Measurements from ENCODE around the gene QRICH1. TPM values are rescaled to one million over a fixed set of nuclear protein-coding genes. Genes with fewer than 3 reads are reported as not detected.

The QRICH1 gene
- total and polyA plus RNA-seq, 2 of the 13 experiments (the other 11 are each of a cell fraction or from before 2014, with no cell fraction given): 52.6 to 102 TPM

- peak; percentile 71; the same call in 1 of the 2 replicates for TF ChIP-seq ZNF780A (CRISPR knock-in tag; IDR thresholded peaks at IDR 0.05)
- TF ChIP-seq TBX2 (CRISPR knock-in tag; IDR thresholded peaks at IDR 0.05; ENCODE audit: borderline replicate concordance): peak; percentile 71; the same call in 1 of the 2 replicates
- 0 out of 2 replicates have a peak, but pooled peaks have one; percentile 61 for TF ChIP-seq ZFP36L1 (CRISPR knock-in tag; IDR thresholded peaks at IDR 0.05)
- TF ChIP-seq ZBTB40 (IDR thresholded peaks at IDR 0.05): no peak
- peak; percentile 80 for TF ChIP-seq ZBTB40 (CRISPR knock-in tag; IDR thresholded peaks at IDR 0.05)
- TF ChIP-seq ZNF280B (CRISPR knock-in tag; IDR thresholded peaks at IDR 0.05; ENCODE audit: borderline replicate concordance): no peak
- TF ChIP-seq NFKB2 (CRISPR knock-in tag; IDR thresholded peaks at IDR 0.05; ENCODE audit: borderline replicate concordance): peak; percentile 35
- peak; percentile 89 for TF ChIP-seq MAF1 (CRISPR knock-in tag; IDR thresholded peaks at IDR 0.05; ENCODE audit: borderline replicate concordance)
- TF ChIP-seq ZNF746 (CRISPR knock-in tag; IDR thresholded peaks at IDR 0.05): peak; percentile 71; the same call in 1 of the 2 replicates
- no peak for TF ChIP-seq ZKSCAN1 (IDR thresholded peaks at IDR 0.05; ENCODE audit: low read length)
- TF ChIP-seq ZNF639 (CRISPR knock-in tag; conservative IDR thresholded peaks at IDR 0.05): peak; percentile 95
- TF ChIP-seq ELF3 (CRISPR knock-in tag; IDR thresholded peaks at IDR 0.05): no peak; the same call in 1 of the 2 replicates
- TF ChIP-seq HMGA1 (CRISPR knock-in tag; conservative IDR thresholded peaks at IDR 0.05): no peak
- peak; percentile 87 for TF ChIP-seq THAP11 (CRISPR knock-in tag; IDR thresholded peaks at IDR 0.05)
- no peak for TF ChIP-seq SYNCRIP (IDR thresholded peaks at IDR 0.05; ENCODE audit: insufficient read depth, low read depth, low read length)
- no peak; the same call in 1 of the 2 replicates for TF ChIP-seq ZBTB7A (CRISPR knock-in tag; IDR thresholded peaks at IDR 0.05)
These were observed 71.8 kb downstream of the QRICH1 start, which contains the start of gene NDUFAF3 (continued) for GRCh38 chr3:49021813-49022687.

Data from HepG2 (cell line).